ENCODE data around the gene C11orf97.
A peak's percentile ranks its signal among the peaks of the same experiment; 100 is the strongest.
"Not testable (repeated sequence)": the region's sequence is repeated elsewhere in the genome, so short reads cannot be mapped to it uniquely, and the experiment has no call there.

The C11orf97 gene, protein sequence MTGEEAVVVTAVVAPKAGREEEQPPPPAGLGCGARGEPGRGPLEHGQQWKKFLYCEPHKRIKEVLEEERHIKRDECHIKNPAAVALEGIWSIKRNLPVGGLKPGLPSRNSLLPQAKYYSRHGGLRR

GRCh38 chr11:94511932-94512781, at the start of gene C11orf97:
Gene C11orf97, plus strand, starts transcription at chr11:94512461. Its CDS starts 68 bp downstream, at chr11:94512529.
- peak; percentile 51 for DNase-seq

DNA sequence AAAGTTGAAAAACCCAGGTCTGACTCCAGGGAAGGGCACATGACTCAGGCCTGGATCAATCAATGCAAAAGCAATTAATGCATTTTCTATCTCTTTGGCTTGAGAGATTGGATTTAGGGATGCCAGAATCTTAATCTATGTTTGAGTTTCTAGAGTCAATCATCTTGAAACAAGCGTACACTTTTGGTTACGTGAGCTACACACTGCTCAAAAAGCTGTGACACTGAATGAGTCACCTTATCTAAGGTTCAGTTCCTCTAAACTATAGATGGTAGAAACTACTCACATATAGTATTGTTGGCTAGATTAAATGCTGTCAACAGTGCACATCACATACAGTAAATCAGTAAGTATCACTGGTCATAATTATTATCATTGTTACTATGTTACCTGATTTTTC, 42.8 kb upstream of the C11orf97 start:
- no peak for DNase-seq

- DNase-seq: peak; percentile 59
These were observed 39.1 kb upstream of the C11orf97 start for GRCh38 chr11:94472916-94473799.

- no peak for DNase-seq
These were observed 34.6 kb upstream of the C11orf97 start for GRCh38 chr11:94477624-94478023.

DNA sequence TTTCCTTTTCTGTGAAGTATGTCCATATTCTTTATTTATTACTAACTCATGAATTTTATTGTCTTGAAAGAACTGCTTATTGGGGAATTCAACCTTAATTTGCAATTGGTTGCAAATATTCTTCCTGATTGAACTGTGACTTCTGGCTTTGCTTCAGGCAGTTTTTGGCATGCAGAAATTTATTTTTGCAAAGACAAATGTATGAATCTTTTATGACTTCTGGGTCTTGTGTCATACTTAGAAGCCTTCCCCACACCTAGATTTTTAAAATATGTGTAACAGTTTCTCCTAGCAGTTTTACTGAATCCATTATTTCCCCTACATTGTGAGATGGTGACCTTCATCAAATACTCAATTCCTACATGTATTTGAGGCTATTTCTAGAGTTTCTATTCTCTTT, 30.9 kb upstream of the C11orf97 start:
- DNase-seq: no peak

GRCh38 chr11:94486068-94486467, 26.2 kb upstream of the C11orf97 start:
- no peak for DNase-seq

GRCh38 chr11:94493281-94494125, 18.8 kb upstream of the C11orf97 start, which contains the start of the genes ANKRD49 and MRE11:
Gene ANKRD49, plus strand, starts transcription at chr11:94493984. Its CDS starts 2,710 bp downstream, at chr11:94496694.
Gene MRE11, minus strand, starts transcription at chr11:94493844. Its CDS starts 1,043 bp downstream, at chr11:94492801.
- DNase-seq: peak; percentile 98

- no peak for DNase-seq
These were observed 18.1 kb upstream of the C11orf97 start for GRCh38 chr11:94494126-94494680.

GRCh38 chr11:94500181-94500580, 12.1 kb upstream of the C11orf97 start:
- no peak for DNase-seq

DNA sequence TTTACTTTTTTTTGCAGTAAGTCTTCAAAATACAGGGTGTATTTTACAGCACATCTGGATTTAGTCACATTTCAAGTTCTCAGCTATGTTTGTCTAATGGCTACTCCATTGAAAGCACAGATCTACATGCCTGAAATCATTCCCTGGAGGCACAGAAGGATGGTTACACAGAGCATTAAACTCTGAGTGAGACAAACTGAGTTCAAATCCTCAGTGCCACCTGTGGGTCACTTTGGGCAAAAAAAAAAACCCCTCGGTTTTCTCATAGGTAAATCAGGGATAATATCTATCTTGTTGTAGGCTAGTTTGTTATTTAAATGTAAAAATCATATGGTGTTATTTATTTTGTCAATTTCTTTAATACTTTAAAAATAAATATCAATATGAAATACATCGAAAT, 10.7 kb upstream of the C11orf97 start:
- no peak for DNase-seq

DNA sequence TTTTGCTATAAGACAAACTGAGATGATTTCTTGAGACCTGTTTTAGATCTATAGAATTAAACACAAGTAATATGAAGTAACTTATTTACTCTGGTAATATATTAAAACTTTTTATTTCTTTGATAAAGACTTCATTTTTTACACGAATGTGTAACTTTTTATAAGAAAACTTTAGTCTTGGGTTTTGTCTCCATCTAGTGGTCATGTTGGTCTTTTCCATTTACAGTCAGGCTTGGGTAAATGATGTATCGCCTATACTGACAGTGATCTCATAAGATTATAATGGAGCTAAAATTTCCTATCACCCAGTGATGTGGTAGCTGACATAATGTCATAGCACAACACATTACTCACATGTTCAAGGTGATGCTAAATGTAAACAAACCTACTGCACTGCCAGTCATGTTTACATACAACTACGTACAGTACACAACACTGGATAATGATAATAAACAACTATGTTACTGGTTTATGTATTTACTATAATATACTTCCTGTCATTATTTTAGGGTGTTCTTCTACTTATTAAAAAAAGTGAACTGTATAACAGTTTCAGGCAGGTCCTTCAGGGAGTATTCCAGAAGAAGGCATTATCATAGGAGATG, 7.5 kb upstream of the C11orf97 start:
- DNase-seq: peak; percentile 62

GRCh38 chr11:94506513-94506912, 5.7 kb upstream of the C11orf97 start:
- DNase-seq: not testable (repeated sequence)

DNA sequence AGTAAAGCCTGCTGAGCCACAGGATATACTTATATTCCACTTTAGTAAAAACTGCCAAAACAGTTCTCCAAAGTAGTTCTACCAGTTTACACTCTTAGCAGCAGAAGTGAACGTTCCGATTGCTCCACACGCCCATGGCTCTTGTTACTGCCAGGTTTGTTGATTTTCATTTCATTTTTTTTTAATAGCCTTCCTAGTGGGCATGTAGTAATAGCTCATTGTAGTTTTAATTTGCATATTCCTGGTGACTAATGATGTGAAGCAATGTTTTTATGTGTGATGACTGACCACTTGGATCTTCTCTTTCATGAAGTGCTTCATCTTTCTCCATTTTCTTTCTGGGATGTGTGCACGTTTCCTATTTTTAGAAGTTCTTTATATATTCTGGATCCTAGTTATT, 4.8 kb upstream of the C11orf97 start:
- DNase-seq: no peak

- no peak for DNase-seq
These were observed 830 bp downstream of the C11orf97 start for GRCh38 chr11:94513091-94513490.

DNA sequence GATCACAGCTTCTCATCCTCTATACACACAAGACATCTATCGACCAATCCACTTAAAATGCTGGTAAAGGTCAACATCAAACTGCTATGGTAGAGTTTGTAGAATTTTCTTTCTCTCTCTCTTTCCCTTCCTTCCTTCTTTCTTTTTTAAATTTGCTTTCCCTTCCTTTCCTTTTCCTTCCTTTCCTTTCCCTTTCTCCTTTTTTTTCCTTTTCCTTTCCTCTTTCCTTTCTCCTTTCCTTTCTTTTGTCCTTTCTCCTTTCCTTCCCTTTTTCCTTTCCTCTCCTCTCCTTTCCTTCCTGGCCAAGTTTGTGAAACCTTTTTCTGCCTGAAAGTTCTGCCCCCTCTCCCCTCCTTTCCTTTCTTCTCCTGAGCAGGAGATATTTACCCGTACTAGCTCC, 3.1 kb downstream of the C11orf97 start:
- DNase-seq: no peak

DNA sequence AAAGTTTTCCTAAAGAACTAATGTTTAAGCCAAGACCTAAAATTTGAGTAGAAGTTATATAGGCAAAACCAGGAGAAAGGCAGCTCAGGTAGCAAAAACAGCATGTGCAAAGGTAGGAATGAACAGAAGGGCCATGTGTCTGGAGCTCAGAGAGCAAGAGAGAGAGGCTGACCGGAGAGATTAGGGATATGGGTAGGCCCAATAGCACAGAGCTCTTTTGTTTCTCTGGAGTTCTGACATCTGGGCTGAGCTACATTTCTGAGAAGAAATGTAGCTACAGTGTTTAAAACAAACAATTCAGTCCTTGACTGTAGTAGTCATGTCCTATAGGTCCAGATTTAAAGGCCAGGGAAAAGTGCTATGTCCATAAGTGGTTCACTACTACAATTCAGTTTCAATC, 4.5 kb downstream of the C11orf97 start:
- DNase-seq: no peak

- no peak for DNase-seq
These were observed 6.0 kb downstream of the C11orf97 start for GRCh38 chr11:94518300-94518699.

- peak; percentile 30 for DNase-seq
These were observed 7.3 kb downstream of the C11orf97 start for GRCh38 chr11:94519478-94520084.

DNA sequence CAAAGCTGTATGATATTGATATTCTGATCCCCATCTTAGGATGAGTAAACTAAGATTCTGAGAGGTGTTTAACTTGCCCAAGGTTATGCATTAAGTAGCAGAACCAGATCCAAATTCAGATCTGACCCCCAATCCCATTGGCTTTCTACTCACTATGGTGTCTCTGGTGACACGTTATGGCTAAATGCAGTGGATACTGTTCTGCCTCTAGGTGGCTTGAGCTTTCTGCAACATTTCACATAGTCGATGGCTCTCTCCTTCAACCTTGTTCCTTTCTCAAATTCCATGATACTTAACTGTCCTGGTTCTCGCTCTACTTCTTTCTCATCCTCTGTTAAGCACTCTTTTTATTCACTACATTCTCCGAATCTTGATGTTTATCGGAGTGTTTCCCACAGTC, 9.4 kb downstream of the C11orf97 start:
- DNase-seq: no peak

DNA sequence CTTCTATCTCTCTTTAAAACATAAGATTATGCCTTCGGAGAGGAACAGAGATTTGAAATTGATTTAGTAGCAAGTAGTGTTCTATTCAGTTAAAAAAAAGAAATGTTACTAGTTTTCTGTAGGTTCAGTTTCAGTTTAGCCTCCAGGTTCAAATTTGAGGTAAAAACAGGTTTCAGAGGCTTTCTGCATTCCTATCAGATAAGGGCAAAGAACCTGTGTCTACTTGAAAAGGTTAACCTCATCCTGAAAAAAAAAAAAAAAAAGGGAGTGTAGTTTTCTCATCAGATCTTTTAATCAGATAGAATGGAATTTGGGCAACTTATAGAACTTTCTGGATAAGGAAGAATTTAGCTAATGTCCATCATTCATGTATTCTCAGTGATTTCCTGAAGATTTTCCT, 12.1 kb downstream of the C11orf97 start:
- DNase-seq: no peak

Data from fibroblast of skin of right biceps (primary cell).